Measurements from ENCODE around the gene CMTM1.
A peak's percentile ranks its signal among the peaks of the same experiment; 100 is the strongest.
"Not testable (repeated sequence)": the region's sequence is repeated elsewhere in the genome, so short reads cannot be mapped to it uniquely, and the experiment has no call there.

The CMTM1 gene

DNA sequence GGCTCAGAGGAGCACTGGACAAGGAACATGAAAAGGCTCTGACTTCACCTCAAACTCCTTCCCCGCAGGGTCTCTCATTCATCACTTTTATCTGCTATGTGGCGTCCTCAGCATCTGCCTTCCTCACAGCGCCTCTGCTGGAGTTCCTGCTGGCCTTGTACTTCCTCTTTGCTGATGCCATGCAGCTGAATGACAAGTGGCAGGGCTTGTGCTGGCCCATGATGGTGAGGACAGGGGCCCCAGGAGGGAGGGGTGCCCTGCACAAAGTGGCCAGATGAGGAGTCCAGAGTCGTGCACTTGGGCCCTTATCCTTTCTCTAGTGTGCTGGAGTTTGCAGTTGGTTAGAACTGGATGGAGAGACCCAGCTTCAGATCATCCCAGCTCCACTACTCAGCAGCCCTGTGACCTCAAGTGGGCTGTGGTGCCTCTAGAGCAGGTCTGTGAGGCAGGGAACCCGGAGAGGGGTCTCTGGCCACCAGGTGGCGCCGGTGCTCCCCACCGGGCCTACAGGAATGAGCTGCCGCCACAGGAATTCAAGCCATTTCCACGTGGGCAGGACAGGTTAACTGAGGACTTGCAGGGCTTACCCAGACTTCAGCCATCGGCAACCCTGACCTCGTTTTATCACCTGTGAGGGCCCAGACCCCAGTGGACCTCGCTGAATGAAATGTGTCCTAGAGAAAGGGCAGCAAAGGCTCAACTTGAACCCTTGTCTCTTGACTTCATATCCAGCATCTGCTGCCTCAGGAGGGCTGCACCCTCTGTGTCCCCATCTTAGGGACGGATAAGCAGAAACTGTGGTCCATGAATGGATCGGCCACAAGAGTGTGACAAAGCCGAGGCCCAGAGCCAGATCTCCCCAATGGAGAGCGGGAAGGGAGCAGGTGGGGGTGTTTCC is 42.3 kb downstream of the CMTM1 start:
- POLR2A ChIA-PET (ENCODE audit: low non-redundant PET): interaction anchor here (1.0 kb wide), 1 partner anchor 10 kb away, joined by 3 read pairs; no protein-coding TSS in a partner anchor

DNA sequence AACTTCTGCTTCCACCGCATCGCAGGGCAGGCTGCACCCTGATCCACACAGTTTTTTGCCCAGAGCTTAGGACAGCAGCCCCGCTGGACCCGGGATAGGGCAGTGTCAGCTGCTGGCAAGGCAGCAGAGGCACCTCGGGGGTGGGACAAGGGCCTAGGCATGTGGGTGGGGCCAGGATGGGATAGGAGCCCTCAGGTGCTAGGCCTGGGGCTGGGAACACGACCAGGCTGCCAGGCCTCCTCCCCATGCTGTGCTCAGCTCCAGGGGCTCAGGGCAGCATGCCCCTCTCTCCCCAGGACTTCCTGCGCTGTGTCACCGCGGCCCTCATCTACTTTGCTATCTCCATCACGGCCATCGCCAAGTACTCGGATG is 42.9 kb downstream of the CMTM1 start:
- CTCF ChIA-PET: interaction anchor here (0.6 to 2.6 kb wide), 18 partner anchors 9 to 1415 kb away, joined by 3 to 20 read pairs (median 4); no protein-coding TSS in a partner anchor
- H3K27ac ChIP-seq: peak overlapping the region; percentile 88
- TF ChIP-seq, protein P1, sequence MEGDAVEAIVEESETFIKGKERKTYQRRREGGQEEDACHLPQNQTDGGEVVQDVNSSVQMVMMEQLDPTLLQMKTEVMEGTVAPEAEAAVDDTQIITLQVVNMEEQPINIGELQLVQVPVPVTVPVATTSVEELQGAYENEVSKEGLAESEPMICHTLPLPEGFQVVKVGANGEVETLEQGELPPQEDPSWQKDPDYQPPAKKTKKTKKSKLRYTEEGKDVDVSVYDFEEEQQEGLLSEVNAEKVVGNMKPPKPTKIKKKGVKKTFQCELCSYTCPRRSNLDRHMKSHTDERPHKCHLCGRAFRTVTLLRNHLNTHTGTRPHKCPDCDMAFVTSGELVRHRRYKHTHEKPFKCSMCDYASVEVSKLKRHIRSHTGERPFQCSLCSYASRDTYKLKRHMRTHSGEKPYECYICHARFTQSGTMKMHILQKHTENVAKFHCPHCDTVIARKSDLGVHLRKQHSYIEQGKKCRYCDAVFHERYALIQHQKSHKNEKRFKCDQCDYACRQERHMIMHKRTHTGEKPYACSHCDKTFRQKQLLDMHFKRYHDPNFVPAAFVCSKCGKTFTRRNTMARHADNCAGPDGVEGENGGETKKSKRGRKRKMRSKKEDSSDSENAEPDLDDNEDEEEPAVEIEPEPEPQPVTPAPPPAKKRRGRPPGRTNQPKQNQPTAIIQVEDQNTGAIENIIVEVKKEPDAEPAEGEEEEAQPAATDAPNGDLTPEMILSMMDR (conservative IDR thresholded peaks at IDR 0.05; ENCODE audit: low read depth): no peak
- POLR2A ChIA-PET (ENCODE audit: low non-redundant PET): interaction anchor here (1.0 kb wide), 1 partner anchor 10 kb away, joined by 3 read pairs; no protein-coding TSS in a partner anchor
- no peak for DNase-seq (ENCODE audit: low spot score)

More for the DNA sequence above, 42.3 kb downstream of the CMTM1 start:
- CTCF ChIA-PET: interaction anchor here (0.6 to 2.6 kb wide), 20 partner anchors 9 to 1415 kb away, joined by 3 to 20 read pairs (median 4); no protein-coding TSS in a partner anchor
- peak; percentile 93 for DNase-seq (ENCODE audit: low spot score)
- H3K27ac ChIP-seq: peak overlapping the region; percentile 88
- TF ChIP-seq, protein P1 (conservative IDR thresholded peaks at IDR 0.05; ENCODE audit: low read depth): peak; percentile 92

DNA sequence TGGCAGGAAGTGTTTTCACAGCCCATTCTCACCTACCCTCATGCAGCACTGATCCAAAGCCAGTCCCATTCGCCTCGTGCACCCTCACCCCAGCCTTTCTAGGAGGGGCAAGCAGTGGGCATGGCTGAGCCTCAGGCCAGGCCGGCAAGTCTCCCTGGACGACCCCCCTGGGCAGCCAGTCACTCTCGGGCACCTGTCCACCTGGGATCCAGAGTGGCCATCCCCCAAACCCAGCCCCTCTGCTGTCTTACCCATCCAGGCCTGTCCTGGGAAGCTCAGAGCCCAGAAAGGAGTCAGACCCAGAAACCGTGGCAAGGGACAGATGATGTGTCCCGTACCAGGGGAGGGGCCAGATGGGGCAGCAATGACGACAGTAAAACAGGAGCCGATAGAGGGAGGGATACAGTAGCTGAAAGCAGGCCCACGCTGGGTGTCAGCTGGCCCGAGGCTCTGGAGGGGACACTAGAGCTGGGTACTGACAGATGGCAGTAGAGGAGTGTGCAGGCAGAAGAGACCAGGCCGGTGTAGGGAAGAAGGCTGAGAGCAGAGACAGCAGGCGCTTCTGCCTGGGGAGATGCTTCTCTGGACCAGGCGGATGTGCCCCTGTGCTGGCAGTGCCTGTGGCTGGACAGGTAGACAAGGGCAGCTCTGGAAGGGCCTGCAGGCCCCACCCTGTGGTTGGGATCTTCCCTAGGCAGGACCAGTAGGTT is 44.0 kb downstream of the CMTM1 start:
- ChIA-PET POLR2A (ENCODE audit: low non-redundant PET) (no interaction called here), CTCF (interaction anchor here (1.0 kb wide), 1 partner anchor 41 kb away, joined by 4 read pairs; no protein-coding TSS in a partner anchor)
- DNase-seq (ENCODE audit: low spot score): no peak
- H3K27ac ChIP-seq: peak overlapping the region; percentile 88
- TF ChIP-seq, protein P1 (conservative IDR thresholded peaks at IDR 0.05; ENCODE audit: low read depth): no peak

DNA sequence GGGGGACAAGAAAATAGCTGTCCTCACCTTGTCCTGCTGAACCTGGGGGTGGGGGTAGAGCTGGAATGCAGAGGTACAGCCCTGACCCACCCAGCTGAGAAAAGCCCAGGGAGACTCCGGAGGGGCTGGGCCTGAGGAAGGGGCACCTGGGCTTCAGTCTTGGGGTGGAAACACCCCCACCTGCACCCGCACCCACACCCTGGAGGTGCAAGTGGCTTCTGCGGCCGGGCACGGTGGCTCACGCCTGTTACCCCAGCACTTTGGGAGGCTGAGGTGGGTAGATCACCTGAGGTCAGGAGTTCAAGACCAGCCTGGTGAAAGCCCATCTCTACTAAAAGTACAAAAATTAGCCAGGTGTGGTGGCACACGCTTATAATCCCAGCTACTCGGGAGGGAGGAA is 45.7 kb downstream of the CMTM1 start:
- CTCF ChIA-PET; DNase-seq (ENCODE audit: low spot score); POLR2A ChIA-PET (ENCODE audit: low non-redundant PET): not testable (repeated sequence)
- peak overlapping the region; percentile 88; the same call in 1 of the 2 replicates for H3K27ac ChIP-seq

DNA sequence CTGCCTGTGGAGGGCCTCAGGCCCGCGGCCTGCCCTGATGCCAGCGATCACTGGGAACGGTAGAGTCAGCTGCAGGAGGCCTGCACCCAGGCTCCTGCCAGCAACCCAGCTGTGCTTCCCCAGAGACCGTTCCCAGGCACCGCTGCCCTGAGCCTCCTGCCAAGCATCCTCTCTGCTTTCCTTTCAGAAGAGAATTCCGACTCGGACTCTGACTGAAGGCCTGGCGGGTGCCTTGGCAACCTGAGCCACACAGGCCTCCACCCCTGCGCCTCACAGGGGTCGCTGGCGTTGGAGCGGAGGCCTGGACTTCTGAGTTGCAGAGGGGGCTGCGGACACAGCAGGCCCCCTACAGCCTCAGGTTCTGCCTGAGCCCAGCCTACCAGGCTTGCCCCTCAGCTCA is 46.2 kb downstream of the CMTM1 start:
- CTCF ChIA-PET: no interaction called here
- peak overlapping the region; percentile 88; the same call in 1 of the 2 replicates for H3K27ac ChIP-seq
- TF ChIP-seq, protein P1 (conservative IDR thresholded peaks at IDR 0.05; ENCODE audit: low read depth): no peak
- DNase-seq (ENCODE audit: low spot score): no peak
- POLR2A ChIA-PET (ENCODE audit: low non-redundant PET): no interaction called here

DNA sequence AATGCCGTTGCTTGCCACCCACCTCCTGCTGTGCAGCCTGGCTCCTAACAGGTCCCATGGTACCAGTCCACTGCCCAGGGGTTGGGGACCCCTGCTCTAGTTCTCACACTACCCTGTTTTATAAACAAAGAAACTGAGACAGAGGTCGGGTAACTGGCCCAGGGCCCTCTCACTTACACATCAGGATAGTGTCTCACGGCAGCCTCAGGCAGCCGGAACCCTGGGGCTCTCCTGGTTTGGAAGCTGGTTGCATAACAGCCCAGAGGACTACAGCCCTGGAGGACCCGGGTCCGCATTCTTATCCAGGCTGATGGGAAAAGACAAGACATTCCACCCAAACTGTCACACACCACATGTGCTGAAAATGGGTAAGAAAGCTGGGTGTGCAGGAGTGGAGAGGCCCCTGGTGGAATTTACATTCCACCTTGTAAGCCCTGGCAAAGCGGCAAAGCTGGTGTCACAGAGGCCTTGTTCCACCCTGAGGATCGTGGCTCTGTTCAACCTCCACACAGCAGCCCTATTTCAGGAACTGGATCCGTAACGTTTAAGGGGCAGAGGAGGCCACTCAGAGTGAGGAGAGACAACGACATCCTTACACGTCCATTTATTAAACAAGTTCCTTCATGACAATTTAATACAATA is 48.0 kb downstream of the CMTM1 start:
- peak overlapping the region; percentile 49 for H3K27ac ChIP-seq
- POLR2A ChIA-PET (ENCODE audit: low non-redundant PET): no interaction called here
- CTCF ChIA-PET: interaction anchor here (1.2 kb wide), 1 partner anchor 37 kb away, joined by 3 read pairs; no protein-coding TSS in a partner anchor
- TF ChIP-seq, protein P1 (conservative IDR thresholded peaks at IDR 0.05; ENCODE audit: low read depth): no peak
- DNase-seq (ENCODE audit: low spot score): no peak

Measured in RWPE1 (cell line).